HG03060 (cell line): ENCODE results near the gene KLHL18.
A peak's percentile ranks its signal among the peaks of the same experiment; 100 is the strongest.
"Not testable (repeated sequence)": the region's sequence is repeated elsewhere in the genome, so short reads cannot be mapped to it uniquely, and the experiment has no call there.

Source experiments
- ATAC-seq: cut with Tn5 transposase; IDR thresholded peaks from one replicate; pipeline ENCODE4 v1.9.1; 2021; ENCODE audit warnings: low read depth, moderate number of reproducible peaks; ENCODE audit not compliant: unreplicated experiment

The KLHL18 gene

GRCh38 chr3:47348411-47349154 is 65.8 kb downstream of the KLHL18 start:
- no peak for ATAC-seq

GRCh38 chr3:47355010-47355409 is 72.3 kb downstream of the KLHL18 start:
- no peak for ATAC-seq

DNA sequence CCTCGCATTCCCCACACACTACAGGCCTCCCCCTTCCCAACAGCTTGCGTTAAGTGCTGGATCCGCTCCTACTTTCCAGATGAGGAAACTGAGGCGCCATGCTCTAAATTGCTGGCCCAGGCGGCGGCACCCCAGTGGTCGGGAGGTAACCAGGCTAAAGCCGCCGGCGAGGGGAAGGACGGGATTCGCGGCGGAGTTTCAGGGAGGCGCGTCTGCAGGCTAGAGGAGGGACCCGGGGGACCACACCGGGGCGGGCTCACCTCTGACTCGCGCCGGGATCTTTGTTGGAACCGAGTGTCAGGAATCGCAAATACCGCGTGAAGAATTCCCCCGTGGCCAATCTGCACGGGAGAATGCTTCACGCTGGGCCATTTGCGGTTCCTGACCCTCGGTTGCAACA is 73.5 kb downstream of the KLHL18 start:
- ATAC-seq = no peak

DNA sequence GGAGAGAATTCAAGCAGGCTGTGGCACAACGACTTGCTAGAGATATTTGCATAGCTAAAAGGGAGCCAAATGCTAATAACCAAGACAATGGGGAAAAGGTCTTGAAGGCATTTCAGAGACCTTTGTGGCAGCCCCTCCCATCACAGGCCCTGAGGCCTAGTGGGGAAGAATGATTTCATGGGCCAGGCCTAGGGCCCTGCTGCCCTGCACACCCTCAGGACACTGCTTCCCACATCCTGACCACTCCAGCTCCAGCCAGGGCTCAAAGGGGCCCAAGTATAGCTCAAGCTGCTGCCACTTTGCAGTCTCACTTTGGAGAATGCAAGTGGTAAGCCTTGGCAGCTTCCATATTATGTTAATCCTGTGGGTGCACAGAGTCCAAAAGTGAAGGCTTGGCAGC is 76.6 kb downstream of the KLHL18 start:
- no peak for ATAC-seq

- not testable (repeated sequence) for ATAC-seq
Observed at GRCh38 chr3:47360110-47360517, 77.4 kb downstream of the KLHL18 start.

GRCh38 chr3:47362701-47363100 is 80.0 kb downstream of the KLHL18 start:
- no peak for ATAC-seq

- ATAC-seq = no peak
Observed at GRCh38 chr3:47365213-47366153, 82.7 kb downstream of the KLHL18 start.

DNA sequence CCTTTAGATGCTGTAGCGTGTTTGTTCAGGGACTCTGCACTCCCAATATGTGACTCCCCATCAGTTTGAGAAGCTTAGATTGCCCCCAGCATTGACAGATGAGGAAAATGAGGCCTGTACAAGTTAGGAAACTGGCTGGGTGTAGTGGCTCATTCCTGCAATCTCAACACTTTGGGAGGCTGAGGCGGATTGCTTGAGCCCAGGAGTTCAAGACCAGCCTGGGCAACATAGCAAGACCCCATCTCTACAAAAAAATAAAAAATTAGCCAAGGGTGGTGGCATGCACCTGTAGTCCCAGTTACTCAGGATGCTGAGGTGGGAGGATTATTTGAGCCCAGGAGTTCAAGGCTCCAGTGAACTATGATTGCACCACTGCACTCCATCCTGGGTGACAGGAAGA is 84.1 kb downstream of the KLHL18 start:
- no peak for ATAC-seq

DNA sequence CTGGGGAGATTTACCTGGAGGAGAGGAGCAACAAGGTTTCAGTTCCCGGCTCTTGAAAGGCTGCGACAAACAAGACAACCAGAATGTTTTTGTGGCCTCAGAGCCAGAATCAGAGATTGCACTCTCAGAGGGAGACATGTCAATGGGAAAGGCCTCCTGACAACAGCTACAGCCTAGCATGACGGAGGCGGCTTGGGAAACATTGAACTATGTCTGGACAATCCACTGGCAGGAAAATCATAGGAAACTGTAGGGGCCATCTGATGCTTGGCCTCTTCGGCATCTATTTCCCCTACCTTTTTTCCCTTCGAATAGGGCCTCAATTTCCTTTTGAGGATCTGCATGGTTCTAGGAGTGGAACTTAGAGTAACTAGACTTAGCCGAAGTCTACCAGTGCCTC is 84.9 kb downstream of the KLHL18 start:
- no peak for ATAC-seq

DNA sequence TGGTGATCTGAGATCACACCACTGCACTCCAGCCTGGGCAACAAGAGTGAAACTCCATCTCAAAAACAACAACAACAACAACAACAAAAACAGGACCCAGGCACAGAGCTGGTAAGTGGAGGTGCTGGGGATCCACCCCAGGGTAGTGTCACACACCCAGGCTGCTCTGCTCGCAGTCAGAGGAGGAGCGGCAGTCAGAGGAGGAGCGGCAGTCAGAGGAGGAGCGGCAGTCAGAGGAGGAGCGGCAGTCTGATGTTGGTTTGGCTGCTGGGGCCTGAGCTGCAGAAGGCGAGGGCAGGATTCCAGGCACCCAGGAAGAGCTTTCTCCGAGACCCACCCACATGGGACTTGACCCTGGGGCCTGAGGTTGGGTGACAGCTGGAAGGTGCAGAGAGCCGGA is 87.3 kb downstream of the KLHL18 start:
- ATAC-seq = not testable (repeated sequence)

- no peak for ATAC-seq
Observed at GRCh38 chr3:47370887-47371697, 88.3 kb downstream of the KLHL18 start.

DNA sequence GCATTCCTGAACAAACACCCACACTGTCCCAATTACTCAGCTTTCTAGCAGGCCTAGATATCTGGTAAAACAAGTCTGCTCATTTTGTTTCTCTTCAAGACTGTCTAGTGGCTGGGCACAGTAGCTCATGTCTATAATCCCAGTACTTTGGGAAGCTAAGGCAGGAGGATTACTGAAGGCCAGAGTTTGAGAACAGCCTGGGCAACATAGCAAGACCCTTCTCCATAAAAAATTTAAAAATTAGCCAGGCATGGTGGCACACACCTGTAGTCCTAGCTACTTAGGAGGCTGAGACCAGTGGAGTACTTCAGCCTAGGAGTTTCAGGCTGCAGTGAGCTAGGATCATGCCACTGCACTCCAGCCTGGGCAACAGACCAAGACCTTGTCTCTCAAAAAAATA is 91.8 kb downstream of the KLHL18 start:
- no peak for ATAC-seq

DNA sequence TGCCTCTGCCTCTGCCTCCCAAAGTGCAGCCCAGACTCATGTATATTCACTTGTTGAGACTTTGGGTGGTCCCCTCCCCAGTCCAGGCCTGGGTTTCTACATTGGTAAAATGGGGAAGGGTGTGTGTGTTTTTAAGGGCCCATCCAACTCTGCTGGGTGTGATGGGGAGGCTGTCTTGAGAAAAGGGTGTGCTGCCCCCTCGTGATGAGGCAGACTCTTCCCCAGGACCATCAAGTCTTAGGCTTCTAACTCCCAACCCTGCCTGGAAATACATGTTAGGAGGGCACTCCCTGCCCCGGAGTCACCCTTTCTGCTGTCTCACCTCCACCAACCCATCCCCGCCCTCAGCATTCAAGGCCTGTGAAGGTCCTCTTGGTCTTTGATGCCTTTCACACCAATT is 93.6 kb downstream of the KLHL18 start:
- no peak for ATAC-seq

DNA sequence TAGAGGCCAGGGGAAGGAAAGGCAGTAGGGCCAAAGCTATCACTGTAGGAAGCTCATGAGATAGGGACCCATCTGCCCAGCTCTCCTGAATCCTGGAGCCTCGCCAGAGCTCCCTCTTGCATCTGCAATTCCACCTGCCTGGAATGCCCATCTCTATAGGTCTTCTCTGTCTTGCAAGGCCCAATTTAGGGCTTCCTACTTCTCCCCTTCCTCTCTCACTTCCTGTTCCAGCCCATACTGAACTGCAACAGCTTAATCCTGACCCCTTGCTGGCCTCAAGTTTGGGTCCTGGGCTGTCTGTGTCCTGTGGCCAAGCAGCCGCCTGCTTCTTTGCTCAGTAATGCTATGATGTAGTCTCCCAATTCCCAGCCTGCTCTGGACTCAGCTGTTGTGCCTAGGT is 94.4 kb downstream of the KLHL18 start:
- ATAC-seq = no peak

- ATAC-seq = no peak
Observed at GRCh38 chr3:47378869-47379268, 96.1 kb downstream of the KLHL18 start.

- ATAC-seq = no peak
Observed at GRCh38 chr3:47379411-47379899, 96.7 kb downstream of the KLHL18 start.

DNA sequence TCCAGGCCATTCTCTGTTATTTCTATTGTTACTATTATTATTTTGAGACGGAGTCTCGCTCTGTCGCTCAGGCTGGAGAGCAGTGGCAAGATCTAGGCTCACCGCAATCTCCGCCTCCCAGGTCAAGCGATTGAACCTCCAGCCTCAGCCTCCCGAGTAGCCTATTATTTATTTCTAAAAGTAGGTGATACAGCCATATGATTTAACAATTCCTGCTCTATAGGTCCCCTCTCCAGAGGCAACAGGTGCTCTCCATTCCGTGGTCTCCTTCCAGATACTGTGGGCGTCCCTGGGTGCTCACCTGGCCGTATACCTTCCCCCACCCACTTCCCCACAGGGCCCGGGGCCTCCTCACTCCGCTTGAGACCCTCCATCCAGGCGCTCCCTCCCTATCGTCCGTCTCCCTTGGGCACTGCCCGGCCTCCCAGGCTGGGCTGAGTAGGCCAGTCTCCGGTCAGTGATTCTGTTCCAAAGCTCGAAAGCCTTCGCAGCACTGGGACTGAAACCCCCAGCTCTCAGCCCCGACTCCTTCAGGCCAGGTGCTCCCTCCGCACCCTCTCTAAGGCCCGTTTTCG is 97.4 kb downstream of the KLHL18 start:
- ATAC-seq = no peak

- peak; percentile 57 for ATAC-seq
Observed at GRCh38 chr3:47380601-47381316, 98.0 kb downstream of the KLHL18 start, which contains the start of gene PTPN23. PTPN23 (plus strand) TSS chr3:47381021; CDS start chr3:47381097, 76 bp downstream.

GRCh38 chr3:47381317-47382157 is 98.8 kb downstream of the KLHL18 start:
- peak; percentile 21 for ATAC-seq
